GM19463 (cell line): ENCODE data around the gene SH3BGR.
"Not testable (repeated sequence)": the region's sequence is repeated elsewhere in the genome, so short reads cannot be mapped to it uniquely, and the experiment has no call there.

ENCODE experiments used
- ATAC-seq: cut with Tn5 transposase; IDR thresholded peaks from one replicate; pipeline ENCODE4 v1.9.1; 2021; ENCODE audit warnings: mild to moderate bottlenecking, moderate library complexity; ENCODE audit not compliant: unreplicated experiment

SH3BGR gene

GRCh38 chr21:39538453-39539042 lies 86.8 kb downstream of the SH3BGR start:
- ATAC-seq = no peak

- not testable (repeated sequence) for ATAC-seq
Observed at GRCh38 chr21:39540367-39540766, 88.6 kb downstream of the SH3BGR start.

GRCh38 chr21:39542736-39543135 lies 91.0 kb downstream of the SH3BGR start:
- no peak for ATAC-seq

GRCh38 chr21:39546522-39546921 lies 94.8 kb downstream of the SH3BGR start:
- ATAC-seq = no peak

- ATAC-seq = no peak
Observed at GRCh38 chr21:39552856-39553255, 101.1 kb downstream of the SH3BGR start.

GRCh38 chr21:39553331-39553730 lies 101.6 kb downstream of the SH3BGR start:
- ATAC-seq = no peak

GRCh38 chr21:39555911-39556590 lies 104.3 kb downstream of the SH3BGR start:
- ATAC-seq = no peak

- no peak for ATAC-seq
Observed at GRCh38 chr21:39559511-39559910, 107.7 kb downstream of the SH3BGR start.

- ATAC-seq = no peak
Observed at GRCh38 chr21:39561140-39561539, 109.4 kb downstream of the SH3BGR start.

- ATAC-seq = no peak
Observed at GRCh38 chr21:39562791-39563770, 111.3 kb downstream of the SH3BGR start.

GRCh38 chr21:39564200-39564599 lies 112.4 kb downstream of the SH3BGR start:
- no peak for ATAC-seq
